Central memory CD8-positive, alpha-beta T cell (primary cell): ENCODE measurements around the gene GALNT16.

Source experiments
- ATAC-seq: fragments of 150-1000 bp; cut with Tn5 transposase; replicated peaks from 2 replicates; pipeline ENCODE4 v1.10.0; 2022; ENCODE audit warnings: mild to moderate bottlenecking, moderate FRiP score, moderate number of reproducible peaks; ENCODE audit not compliant: poor library complexity, severe bottlenecking; ENCODE audit errors: extremely low read depth
- DNase-seq, 2 donors: peaks; one replicate each; pipeline ENCODE4 v3.0.0; 2021; ENCODE audit warnings: low spot score in 2 of 2
- H3K27ac Mint-ChIP-seq: one replicate; pipeline ENCODE4 v1.8.0; 2022; ENCODE audit warnings: low read depth, mild to moderate bottlenecking, moderate library complexity, mixed read lengths
- H3K27me3 Mint-ChIP-seq: one replicate; pipeline ENCODE4 v1.8.0; 2022; ENCODE audit warnings: mixed read lengths
- H3K36me3 Mint-ChIP-seq: one replicate; pipeline ENCODE4 v1.8.0; 2022; ENCODE audit warnings: mild to moderate bottlenecking, moderate library complexity, mixed read lengths; ENCODE audit not compliant: insufficient read depth
- H3K4me1 Mint-ChIP-seq: one replicate; pipeline ENCODE4 v1.8.0; 2022; ENCODE audit warnings: mixed read lengths
- H3K4me3 Mint-ChIP-seq: one replicate; pipeline ENCODE4 v1.8.0; 2022; ENCODE audit warnings: mild to moderate bottlenecking, moderate library complexity, mixed read lengths
- H3K9me3 Mint-ChIP-seq: one replicate; pipeline ENCODE4 v1.8.0; 2022; ENCODE audit warnings: mixed read lengths

The GALNT16 gene

GRCh38 chr14:69317102-69317755 lies 57.3 kb downstream of the GALNT16 start:
- H3K36me3 Mint-ChIP-seq: no peaks in the 10 kb centered on the region
- no peak for DNase-seq
- no peak for ATAC-seq
- no peaks in the 10 kb centered on the region for H3K4me1 Mint-ChIP-seq
- no peaks in the 10 kb centered on the region for H3K9me3 Mint-ChIP-seq
- no peak overlapping the region for H3K27ac Mint-ChIP-seq
- no peak overlapping the region for H3K4me3 Mint-ChIP-seq
- no peaks in the 10 kb centered on the region for H3K27me3 Mint-ChIP-seq

GRCh38 chr14:69317780-69318179 lies 57.8 kb downstream of the GALNT16 start:
- no peaks in the 10 kb centered on the region for H3K4me1 Mint-ChIP-seq
- no peaks in the 10 kb centered on the region for H3K9me3 Mint-ChIP-seq
- no peaks in the 10 kb centered on the region for H3K36me3 Mint-ChIP-seq
- DNase-seq: no peak
- H3K27ac Mint-ChIP-seq: no peak overlapping the region
- H3K4me3 Mint-ChIP-seq: no peak overlapping the region
- no peaks in the 10 kb centered on the region for H3K27me3 Mint-ChIP-seq
- no peak for ATAC-seq

DNA sequence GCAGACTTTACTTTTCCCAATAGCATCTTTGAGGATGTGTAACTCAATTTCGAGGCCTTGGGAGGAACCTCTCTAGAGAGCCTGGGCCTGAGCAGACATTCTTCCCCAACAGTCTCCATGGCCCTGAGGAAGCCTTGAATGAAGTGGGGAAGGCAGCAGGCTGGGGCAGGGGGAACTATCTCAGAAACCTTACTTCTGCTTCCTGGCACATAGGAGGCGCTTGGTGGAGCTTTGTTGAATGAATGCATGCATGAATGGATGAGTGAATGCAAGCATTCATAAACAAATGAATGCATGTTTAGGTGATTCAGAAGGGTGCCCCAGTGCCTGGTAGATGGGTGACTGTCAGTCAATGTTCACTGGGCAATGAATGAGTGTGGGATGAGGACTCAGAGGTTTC lies 58.3 kb downstream of the GALNT16 start:
- H3K27ac Mint-ChIP-seq: no peak overlapping the region
- H3K4me3 Mint-ChIP-seq: no peak overlapping the region
- H3K4me1 Mint-ChIP-seq: no peaks in the 10 kb centered on the region
- DNase-seq: no peak
- no peak for ATAC-seq
- no peaks in the 10 kb centered on the region for H3K27me3 Mint-ChIP-seq
- no peaks in the 10 kb centered on the region for H3K36me3 Mint-ChIP-seq
- H3K9me3 Mint-ChIP-seq: no peaks in the 10 kb centered on the region

- ATAC-seq (no peak), DNase-seq (no peak)
- no peaks in the 10 kb centered on the region for H3K4me1 Mint-ChIP-seq
Observed at GRCh38 chr14:69318901-69319475, 59.0 kb downstream of the GALNT16 start.

GRCh38 chr14:69319911-69320310 lies 60.0 kb downstream of the GALNT16 start:
- Mint-ChIP-seq H3K9me3 (no peaks in the 10 kb centered on the region), H3K4me3 (no peak overlapping the region)

More at GRCh38 chr14:69318901-69319475, 59.0 kb downstream of the GALNT16 start:
- peaks cover 5% of the 10 kb centered on the region for H3K27me3 Mint-ChIP-seq
- no peaks in the 10 kb centered on the region for H3K36me3 Mint-ChIP-seq
- no peaks in the 10 kb centered on the region for H3K9me3 Mint-ChIP-seq
- no peak overlapping the region for H3K27ac Mint-ChIP-seq
- no peak overlapping the region for H3K4me3 Mint-ChIP-seq

DNA sequence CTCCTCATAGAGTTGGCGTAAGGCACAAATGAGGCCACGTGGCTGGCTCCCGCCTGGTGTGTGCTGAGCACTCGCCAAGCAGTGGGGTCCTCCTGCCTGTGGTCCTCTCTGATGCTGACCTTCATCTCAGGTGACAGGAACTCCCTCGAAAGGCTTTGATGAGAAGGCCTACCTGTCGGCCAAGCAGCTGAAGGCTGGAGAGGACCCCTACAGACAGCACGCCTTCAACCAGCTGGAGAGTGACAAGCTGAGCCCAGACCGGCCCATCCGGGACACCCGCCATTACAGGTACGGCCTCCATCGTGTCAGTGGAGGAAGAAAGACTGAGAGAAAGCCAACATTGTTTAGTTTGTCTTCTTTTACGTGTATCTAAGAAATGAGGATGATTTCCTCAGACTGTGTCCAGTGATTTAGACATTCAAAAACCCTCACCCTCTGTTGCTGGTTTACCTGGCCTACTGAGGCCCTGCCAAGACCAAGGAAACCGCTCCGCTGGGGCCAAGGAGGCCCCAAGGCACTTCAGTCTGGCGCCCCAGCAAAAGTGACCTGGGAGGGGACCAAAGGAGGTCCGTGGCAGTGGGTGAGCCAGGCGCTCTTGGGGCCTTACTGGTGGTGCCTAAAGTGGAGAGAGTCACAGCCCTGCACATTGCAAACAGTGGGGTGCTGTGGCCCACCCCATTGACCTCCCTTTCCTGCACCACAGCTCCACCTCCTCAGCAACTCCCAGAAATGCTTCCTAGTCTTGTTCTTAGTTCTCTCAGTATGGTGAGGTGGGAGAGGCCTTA lies 60.8 kb downstream of the GALNT16 start:
- ATAC-seq (no peak), DNase-seq (no peak)
- no peaks in the 10 kb centered on the region for H3K9me3 Mint-ChIP-seq
- no peaks in the 10 kb centered on the region for H3K36me3 Mint-ChIP-seq
- no peak overlapping the region for H3K4me3 Mint-ChIP-seq
- H3K27ac Mint-ChIP-seq: no peak overlapping the region
- no peaks in the 10 kb centered on the region for H3K4me1 Mint-ChIP-seq
- H3K27me3 Mint-ChIP-seq: peaks cover 23% of the 10 kb centered on the region

More at GRCh38 chr14:69319911-69320310, 60.0 kb downstream of the GALNT16 start:
- no peak for DNase-seq
- peaks cover 14% of the 10 kb centered on the region for H3K27me3 Mint-ChIP-seq
- no peak overlapping the region for H3K27ac Mint-ChIP-seq
- no peak for ATAC-seq
- H3K36me3 Mint-ChIP-seq: no peaks in the 10 kb centered on the region
- H3K4me1 Mint-ChIP-seq: no peaks in the 10 kb centered on the region

GRCh38 chr14:69321601-69322330 lies 61.8 kb downstream of the GALNT16 start:
- Mint-ChIP-seq H3K4me3 (no peak overlapping the region), H3K9me3 (no peaks in the 10 kb centered on the region), H3K4me1 (no peaks in the 10 kb centered on the region), H3K36me3 (no peaks in the 10 kb centered on the region), H3K27ac (no peak overlapping the region), H3K27me3 (peaks cover 33% of the 10 kb centered on the region)
- ATAC-seq: no peak
- no peak for DNase-seq

- Mint-ChIP-seq H3K27ac (no peak overlapping the region), H3K4me3 (no peak overlapping the region), H3K9me3 (no peaks in the 10 kb centered on the region), H3K4me1 (no peaks in the 10 kb centered on the region), H3K27me3 (peaks cover 34% of the 10 kb centered on the region), H3K36me3 (no peaks in the 10 kb centered on the region)
- no peak for DNase-seq
- no peak for ATAC-seq
Observed at GRCh38 chr14:69323266-69323998, 63.5 kb downstream of the GALNT16 start.

DNA sequence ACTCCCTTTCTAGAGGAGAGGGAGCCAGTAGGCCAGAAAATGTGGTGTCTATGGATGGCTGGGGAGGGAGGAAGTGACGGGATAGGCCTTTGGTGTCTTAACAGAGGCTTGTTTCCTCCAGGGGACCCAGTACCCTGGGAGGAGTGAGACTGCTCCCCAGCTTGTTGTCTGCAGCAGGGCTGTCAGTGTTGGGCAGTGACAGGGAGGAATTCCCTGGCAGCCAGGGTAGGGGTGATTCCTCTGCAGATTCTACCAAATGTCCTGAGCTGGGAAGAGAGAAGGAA lies 64.0 kb downstream of the GALNT16 start:
- peaks cover 34% of the 10 kb centered on the region for H3K27me3 Mint-ChIP-seq
- ATAC-seq (no peak), DNase-seq (no peak)
- no peak overlapping the region for H3K4me3 Mint-ChIP-seq
- H3K27ac Mint-ChIP-seq: no peak overlapping the region
- no peaks in the 10 kb centered on the region for H3K9me3 Mint-ChIP-seq
- no peaks in the 10 kb centered on the region for H3K4me1 Mint-ChIP-seq
- no peaks in the 10 kb centered on the region for H3K36me3 Mint-ChIP-seq

DNA sequence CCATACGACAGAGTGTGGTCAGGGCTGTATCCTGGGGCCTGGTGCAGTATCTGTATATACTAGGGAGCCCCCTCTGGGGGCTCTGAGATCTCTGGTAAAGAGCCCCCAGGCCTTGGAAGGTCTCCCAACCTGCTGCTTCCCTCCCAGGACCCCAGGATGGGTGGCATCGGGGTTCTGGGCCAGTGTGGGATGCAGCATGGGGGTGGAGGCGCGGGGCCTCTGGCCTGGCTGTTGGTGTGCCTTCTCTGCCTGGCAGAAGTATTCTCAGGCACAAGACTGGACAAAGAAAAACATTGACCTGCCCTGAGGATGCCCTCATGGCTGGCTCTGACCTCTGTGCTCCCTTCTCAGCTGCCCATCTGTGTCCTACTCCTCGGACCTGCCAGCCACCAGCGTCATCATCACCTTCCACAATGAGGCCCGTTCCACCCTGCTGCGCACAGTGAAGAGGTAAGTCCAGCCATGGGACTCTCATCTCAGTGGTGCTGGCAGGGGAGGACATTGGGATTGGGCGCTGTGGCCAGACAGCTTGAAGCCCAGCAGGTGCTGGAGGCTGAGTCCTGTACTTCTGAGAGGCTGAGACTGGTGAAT lies 64.5 kb downstream of the GALNT16 start:
- no peak overlapping the region for H3K4me3 Mint-ChIP-seq
- H3K4me1 Mint-ChIP-seq: no peaks in the 10 kb centered on the region
- ATAC-seq (no peak), DNase-seq (no peak)
- H3K9me3 Mint-ChIP-seq: no peaks in the 10 kb centered on the region
- no peak overlapping the region for H3K27ac Mint-ChIP-seq
- peaks cover 34% of the 10 kb centered on the region for H3K27me3 Mint-ChIP-seq
- no peaks in the 10 kb centered on the region for H3K36me3 Mint-ChIP-seq

- H3K9me3 Mint-ChIP-seq: no peaks in the 10 kb centered on the region
- DNase-seq: no peak
- H3K27ac Mint-ChIP-seq: no peak overlapping the region
- peaks cover 34% of the 10 kb centered on the region for H3K27me3 Mint-ChIP-seq
- no peak overlapping the region for H3K4me3 Mint-ChIP-seq
- H3K36me3 Mint-ChIP-seq: no peaks in the 10 kb centered on the region
- no peaks in the 10 kb centered on the region for H3K4me1 Mint-ChIP-seq
- no peak for ATAC-seq
Observed at GRCh38 chr14:69325086-69325485, 65.1 kb downstream of the GALNT16 start.
